Transverse colon (tissue), 4 donors: Measurements from ENCODE around the gene CWC25.

ENCODE experiments used
- EP300 ChIP-seq: sonication (generic); formaldehyde crosslinking; IDR thresholded peaks from one replicate; pipeline ENCODE4 v1.6.1; 2017; ENCODE audit warnings: antibody characterized with exemption, low read depth
- POLR2A ChIP-seq: fragments of 450-650 bp; IDR thresholded peaks from one replicate; pipeline ENCODE4 v1.6.1; 2016; ENCODE audit warnings: antibody characterized with exemption, mild to moderate bottlenecking, moderate library complexity
- POLR2AphosphoS5 ChIP-seq, 3 donors: sonication (generic); formaldehyde crosslinking; IDR thresholded peaks; one replicate each; pipeline ENCODE4 v1.6.1; 2016; ENCODE audit warnings: antibody characterized with exemption in 3 of 3
- TF ChIP-seq, protein P1 (sequence below), 5 experiments: fragments of 200-600 bp in 3 of 5; fragments of 450-650 bp in 2 of 5; sonication (generic) in 3 of 5; IDR thresholded peaks; 1 replicate in 2 of 5; 2 replicates in 3 of 5; pipeline ENCODE4 v1.5.1; 2016 to 2017; ENCODE audit warnings: antibody characterized with exemption in 5 of 5, inconsistent platforms in 3 of 5, mild to moderate bottlenecking in 2 of 5, moderate library complexity in 1 of 5

DNA sequence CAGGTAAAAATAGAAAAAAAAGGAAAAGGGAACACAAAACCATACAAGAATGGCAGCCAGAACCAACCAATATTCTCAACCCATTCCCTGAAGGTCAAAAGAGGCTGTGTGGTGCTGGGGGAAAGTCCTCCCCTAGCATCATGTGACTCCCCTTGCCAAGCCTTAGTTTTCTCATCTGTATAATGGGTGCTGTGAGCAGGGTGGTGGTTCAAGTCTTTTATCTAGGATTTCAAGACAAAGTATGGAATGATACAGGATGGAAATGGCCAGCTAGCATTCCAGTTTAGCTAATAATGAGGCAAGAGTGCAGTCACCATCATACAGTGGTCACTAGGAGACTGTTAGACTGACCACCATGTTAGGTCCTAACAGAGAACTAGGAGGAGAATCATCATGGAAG is 51.9 kb downstream of the CWC25 start:
- TF ChIP-seq POLR2AphosphoS5 (IDR thresholded peaks at IDR 0.05) (no peak), POLR2A (no peak), EP300 (no peak)
- TF ChIP-seq, protein P1, sequence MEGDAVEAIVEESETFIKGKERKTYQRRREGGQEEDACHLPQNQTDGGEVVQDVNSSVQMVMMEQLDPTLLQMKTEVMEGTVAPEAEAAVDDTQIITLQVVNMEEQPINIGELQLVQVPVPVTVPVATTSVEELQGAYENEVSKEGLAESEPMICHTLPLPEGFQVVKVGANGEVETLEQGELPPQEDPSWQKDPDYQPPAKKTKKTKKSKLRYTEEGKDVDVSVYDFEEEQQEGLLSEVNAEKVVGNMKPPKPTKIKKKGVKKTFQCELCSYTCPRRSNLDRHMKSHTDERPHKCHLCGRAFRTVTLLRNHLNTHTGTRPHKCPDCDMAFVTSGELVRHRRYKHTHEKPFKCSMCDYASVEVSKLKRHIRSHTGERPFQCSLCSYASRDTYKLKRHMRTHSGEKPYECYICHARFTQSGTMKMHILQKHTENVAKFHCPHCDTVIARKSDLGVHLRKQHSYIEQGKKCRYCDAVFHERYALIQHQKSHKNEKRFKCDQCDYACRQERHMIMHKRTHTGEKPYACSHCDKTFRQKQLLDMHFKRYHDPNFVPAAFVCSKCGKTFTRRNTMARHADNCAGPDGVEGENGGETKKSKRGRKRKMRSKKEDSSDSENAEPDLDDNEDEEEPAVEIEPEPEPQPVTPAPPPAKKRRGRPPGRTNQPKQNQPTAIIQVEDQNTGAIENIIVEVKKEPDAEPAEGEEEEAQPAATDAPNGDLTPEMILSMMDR (IDR thresholded peaks at IDR 0.05): no peak
